HG03066 (cell line): ENCODE measurements around the gene DTX3L.
A peak's percentile ranks its signal among the peaks of the same experiment; 100 is the strongest.
"Not testable (repeated sequence)": the region's sequence is repeated elsewhere in the genome, so short reads cannot be mapped to it uniquely, and the experiment has no call there.

Experiments used
- ATAC-seq: cut with Tn5 transposase; IDR thresholded peaks from one replicate; pipeline ENCODE4 v1.9.1; 2021; ENCODE audit warnings: low read depth; ENCODE audit not compliant: unreplicated experiment

Gene DTX3L

DNA sequence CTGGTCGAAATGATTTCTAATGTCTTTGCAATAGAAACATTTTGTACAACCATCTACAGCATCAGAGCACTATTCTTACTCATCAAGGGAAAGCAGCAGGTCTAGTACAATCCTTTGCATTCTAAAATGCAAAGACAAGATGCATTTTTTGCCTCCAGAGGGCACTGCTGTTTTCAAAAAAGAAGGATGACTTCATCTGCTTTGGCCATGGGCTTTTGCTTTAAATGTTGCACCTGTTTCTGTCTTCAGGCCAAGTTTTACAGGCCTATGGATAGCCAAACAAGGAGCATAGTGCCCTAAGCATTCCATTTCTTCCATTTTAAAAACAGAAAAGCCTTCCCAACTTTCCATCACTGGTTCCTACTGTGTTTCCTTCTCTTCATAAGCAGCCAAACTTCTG lies 3.5 kb upstream of the DTX3L start:
- ATAC-seq = no peak

- no peak for ATAC-seq
Observed at GRCh38 chr3:122562923-122563716, 1.0 kb upstream of the DTX3L start.

DNA sequence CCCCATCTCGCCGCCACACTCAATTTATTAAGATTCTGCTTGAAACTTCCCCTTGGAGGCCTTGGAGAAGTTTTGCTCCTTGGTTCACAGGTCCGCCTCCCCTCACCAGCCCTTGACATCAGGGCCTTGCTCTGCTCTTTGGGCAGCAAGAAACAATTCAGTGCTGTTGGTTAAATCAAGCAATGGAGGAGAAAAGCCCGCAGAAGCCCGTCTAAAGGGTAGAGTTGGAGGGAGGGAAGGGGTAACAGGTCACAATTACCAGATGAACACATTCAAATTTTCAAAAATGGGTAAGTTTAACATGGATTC lies 467 bp upstream of the DTX3L start:
- ATAC-seq = peak; percentile 3

- not testable (repeated sequence) for ATAC-seq
Observed at GRCh38 chr3:122568131-122568530, 4.0 kb downstream of the DTX3L start.

GRCh38 chr3:122568755-122569154 lies 4.6 kb downstream of the DTX3L start:
- no peak for ATAC-seq

- no peak for ATAC-seq
Observed at GRCh38 chr3:122572940-122573412, 8.8 kb downstream of the DTX3L start.

DNA sequence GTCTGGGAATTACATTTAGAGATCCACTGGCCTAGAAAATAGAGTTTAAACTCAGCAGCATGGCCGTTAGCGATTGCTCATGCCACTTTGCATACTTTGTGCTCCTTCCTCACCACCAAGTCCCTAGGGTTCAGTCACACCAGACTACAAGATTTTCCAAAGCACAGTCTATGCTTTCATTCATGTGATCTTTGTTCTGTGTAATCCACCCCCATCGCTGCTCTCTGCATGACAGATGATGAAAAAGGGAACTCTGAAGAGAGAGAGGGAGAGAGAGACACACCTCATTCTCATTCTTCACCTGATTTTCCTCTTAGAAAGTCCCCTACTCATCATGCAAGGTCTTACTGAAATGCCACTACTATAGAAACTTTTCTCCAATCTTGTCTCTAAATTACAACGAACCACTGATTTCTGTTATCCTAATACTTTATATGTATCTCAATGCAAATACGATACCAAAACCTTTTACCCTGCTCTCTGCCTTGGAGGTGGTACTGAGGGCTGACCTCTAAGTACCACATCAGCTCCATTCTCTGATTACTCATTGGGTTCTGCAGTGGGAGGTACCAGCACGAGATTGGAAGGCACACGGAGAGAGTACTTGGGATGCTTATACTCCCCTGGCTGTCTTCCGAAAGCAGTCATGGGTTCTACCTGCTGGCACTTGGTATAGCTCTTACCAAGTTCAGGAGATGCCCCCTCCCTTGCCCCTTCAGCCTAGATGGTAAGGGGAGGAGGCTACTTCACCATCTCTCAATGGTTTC lies 12.2 kb downstream of the DTX3L start:
- peak; percentile 83 for ATAC-seq

- no peak for ATAC-seq
Observed at GRCh38 chr3:122577409-122578031, 13.4 kb downstream of the DTX3L start, which contains the start of gene PARP15. TSS of gene PARP15 (plus strand) at chr3:122577650. CDS start at chr3:122577668, 18 bp downstream.

DNA sequence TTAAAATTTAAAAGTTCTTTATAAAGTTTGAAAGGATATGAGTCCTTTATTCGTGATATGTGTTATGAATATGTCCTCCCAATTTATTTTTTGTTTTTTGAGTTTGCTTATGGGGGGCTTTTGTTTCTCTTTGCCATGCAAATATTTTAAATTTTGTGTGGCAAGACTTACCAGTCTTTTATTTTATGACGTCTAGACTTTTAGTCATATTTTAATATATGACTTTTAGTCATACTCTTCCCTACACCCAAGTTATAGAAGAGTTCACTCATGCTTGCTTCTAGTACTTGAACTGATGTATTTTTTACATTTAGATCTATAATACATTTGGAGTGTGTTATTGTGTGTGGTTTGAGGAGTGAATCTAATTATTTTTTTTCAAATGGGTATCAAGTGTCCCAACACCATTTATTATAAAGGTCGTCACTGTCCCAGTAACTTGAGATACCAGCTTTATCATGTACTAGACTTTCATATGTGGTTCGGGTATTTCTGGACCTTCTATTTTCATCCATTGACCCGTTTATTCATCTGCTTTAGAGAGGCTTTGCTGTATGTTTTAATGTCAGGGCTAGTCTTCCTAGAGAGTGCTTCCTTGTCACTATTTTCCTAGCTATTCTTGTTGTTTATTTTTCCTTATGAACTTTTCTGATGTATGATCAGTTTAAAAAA lies 14.1 kb downstream of the DTX3L start:
- no peak for ATAC-seq

- ATAC-seq = no peak
Observed at GRCh38 chr3:122580470-122580869, 16.3 kb downstream of the DTX3L start.

DNA sequence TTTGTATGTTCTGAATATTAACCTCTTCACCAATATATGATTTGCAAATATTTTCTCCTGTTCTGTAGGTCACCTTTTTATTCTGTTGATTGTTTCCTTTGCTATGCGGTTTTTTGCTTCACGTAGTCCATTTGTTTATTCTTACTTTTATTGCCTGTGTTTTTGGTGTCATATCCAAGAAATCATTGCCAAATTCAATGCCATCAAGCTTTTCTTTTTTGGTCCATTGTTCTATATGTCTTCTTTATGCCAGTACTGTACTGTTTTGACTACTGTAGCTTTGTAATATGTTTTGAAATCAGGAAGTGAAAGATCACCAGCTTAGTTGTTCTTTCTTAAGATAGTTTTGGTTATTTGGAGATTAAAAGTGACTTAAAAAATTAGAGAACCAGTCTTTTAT lies 17.5 kb downstream of the DTX3L start:
- no peak for ATAC-seq

DNA sequence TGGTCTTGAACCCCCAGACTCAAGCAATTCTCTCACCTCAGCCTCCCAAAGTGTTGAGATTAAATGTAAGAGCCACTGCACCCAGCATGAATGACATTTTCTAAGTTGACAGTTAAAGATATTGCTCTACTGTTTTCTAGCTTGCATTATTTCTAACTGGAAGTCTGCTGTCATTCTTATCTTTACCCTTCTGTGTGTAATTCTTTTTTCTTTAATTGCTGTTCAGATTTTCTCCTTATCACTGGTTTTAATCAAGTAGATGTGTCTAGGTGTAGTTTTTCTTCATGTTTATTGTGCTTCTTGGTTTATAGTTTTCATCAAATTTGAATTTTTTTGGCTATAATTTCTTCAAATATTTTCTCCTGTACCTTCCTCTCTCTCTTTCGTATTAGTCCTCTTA lies 18.3 kb downstream of the DTX3L start:
- ATAC-seq = no peak

GRCh38 chr3:122586098-122586497 lies 22.0 kb downstream of the DTX3L start:
- no peak for ATAC-seq

DNA sequence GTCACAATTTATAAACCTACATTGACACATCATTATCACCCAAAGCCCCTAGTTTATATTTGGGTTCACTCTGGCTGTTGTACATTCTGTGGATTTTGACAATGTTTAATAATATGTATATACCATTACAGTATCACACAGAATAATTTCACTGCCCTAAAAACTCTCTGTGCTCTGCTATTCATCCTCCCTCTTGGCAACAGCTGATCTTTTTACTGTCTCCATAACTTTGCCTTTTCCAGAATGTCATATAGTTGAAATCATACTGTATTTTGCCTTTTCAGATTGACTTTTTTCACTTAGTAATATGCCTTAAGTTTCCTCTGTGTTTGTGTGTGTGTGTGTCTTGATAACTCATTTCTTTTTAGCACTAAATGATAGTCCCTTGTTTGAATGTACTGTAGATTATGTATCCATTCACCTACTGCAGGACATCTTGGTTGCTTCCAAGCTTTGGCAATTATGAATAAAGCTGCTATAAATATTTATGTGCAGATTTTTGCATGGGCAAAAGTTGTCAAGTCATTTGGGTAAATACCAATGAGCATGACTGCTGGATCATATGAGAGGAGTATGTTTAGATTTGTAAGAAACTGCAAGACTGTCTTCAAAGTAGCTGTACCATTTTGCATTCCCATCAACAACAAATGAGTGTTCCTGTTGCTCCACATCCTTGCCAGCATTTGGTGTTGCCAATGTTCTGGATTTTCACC lies 22.8 kb downstream of the DTX3L start:
- no peak for ATAC-seq

- no peak for ATAC-seq
Observed at GRCh38 chr3:122587572-122587971, 23.4 kb downstream of the DTX3L start.

DNA sequence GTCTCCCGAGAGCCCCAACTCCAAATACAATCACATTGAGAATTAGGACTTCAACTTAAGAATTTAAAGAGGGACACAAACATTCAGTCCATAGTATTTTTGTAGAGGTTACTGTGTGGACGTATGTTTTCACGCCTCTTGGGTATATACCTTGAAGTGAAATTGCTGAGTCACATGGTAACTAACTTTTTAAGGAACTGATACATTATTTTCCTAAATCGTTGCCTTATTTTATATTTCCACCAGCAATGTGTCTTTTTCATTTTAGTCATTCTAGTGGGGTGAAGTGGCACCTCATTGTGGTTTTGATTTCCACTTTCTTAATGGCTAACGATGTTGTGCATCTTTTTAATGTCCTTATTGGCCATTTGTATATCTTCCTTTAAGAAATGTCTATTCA lies 25.2 kb downstream of the DTX3L start:
- no peak for ATAC-seq

DNA sequence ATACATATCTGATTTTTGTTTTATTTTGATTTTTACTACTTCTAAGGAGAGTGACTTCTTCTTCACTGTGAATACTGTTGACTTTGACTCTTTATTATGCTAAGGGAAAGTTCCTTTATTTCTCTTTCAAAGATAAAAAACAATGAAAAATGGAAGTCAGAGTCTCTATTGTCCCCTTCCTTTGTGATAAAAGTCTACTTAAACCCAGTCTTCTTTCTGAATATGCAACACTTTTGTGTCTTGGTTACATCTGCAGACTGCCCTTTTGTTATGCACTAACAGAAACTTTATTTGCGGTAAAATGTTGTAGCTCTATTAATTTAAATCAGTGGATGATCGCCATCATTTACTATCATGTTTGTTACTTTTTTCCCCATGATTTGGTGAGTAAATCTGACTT lies 26.5 kb downstream of the DTX3L start:
- ATAC-seq = no peak

DNA sequence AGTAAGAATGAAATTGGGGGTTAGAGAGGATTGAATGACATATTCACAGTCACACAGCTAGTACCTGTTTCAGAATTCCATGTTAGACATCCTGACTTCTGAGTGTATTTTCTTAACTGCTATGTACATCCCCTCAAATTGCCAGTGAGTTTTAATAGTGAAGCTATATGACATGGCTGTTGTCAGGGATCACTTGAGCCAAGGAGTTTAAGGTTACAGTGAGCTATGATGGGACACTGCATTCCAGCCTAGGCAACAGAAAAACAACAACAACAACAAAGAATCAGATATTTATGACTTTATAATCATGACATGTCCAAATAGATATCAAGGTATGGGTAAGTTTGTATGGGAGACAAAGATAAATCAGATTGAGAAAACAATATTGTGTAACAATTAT lies 29.9 kb downstream of the DTX3L start:
- ATAC-seq = no peak

DNA sequence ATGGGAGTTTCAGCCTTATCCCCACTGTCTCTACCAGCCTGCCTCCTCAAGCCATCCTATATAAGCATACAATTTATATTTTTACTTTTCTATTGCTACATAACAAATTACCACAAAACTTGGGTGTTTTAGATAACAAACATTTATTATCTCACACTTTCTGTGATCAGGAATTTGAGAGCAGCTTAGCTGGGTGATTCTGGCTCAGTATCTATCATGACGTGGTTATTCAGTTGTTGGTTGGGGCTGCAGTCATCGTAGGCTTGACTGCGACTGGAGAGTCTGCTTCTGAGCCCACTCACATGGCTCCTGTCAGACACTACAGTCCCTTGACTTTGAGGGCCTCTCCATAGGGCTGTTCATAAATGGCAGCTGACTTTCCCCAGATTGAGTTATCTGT lies 34.0 kb downstream of the DTX3L start:
- no peak for ATAC-seq

DNA sequence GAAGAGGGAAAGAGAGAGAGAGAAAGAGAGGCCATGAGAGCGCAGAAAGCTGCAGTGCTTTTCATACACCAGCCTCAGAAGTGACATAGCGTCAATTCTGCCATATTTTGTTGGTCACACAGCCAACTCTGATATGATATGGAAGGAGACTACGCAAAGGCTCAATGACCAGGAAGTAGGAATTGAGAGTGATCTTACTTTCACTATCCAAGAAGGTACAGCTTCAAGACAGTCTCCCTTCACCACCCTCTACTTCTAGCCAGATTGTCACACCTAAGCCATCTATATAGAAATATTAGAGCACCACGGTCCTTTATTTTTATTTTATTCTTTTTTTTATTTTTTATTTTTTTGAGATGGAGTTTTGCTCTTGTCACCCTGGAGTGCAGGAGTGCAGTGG lies 34.4 kb downstream of the DTX3L start:
- no peak for ATAC-seq
